GM18507 (cell line): ENCODE data around the gene GATC.
A peak's percentile ranks its signal among the peaks of the same experiment; 100 is the strongest.

ENCODE experiments used
- DNase-seq: peaks from one replicate; pipeline ENCODE4 v3.0.0; 2011; ENCODE audit warnings: low read depth; ENCODE audit not compliant: insufficient read length; ENCODE audit errors: extremely low spot score
- FAIRE-seq: peaks from 2 replicates; lab custom pipeline; 2011; peaks lifted over from hg19 to GRCh38; lab: Jason Lieb, UNC

The GATC gene, protein sequence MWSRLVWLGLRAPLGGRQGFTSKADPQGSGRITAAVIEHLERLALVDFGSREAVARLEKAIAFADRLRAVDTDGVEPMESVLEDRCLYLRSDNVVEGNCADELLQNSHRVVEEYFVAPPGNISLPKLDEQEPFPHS

GRCh38 chr12:120445911-120446843, at the start of gene GATC, which contains the start of gene TRIAP1:
Gene GATC (plus strand): TSS chr12:120446444. CDS start chr12:120446481, 37 bp downstream.
Gene TRIAP1 (minus strand): TSS chr12:120446384. CDS start chr12:120446372, 12 bp downstream.
- DNase-seq (peak; percentile 71), FAIRE-seq (peak; percentile 87)

DNA sequence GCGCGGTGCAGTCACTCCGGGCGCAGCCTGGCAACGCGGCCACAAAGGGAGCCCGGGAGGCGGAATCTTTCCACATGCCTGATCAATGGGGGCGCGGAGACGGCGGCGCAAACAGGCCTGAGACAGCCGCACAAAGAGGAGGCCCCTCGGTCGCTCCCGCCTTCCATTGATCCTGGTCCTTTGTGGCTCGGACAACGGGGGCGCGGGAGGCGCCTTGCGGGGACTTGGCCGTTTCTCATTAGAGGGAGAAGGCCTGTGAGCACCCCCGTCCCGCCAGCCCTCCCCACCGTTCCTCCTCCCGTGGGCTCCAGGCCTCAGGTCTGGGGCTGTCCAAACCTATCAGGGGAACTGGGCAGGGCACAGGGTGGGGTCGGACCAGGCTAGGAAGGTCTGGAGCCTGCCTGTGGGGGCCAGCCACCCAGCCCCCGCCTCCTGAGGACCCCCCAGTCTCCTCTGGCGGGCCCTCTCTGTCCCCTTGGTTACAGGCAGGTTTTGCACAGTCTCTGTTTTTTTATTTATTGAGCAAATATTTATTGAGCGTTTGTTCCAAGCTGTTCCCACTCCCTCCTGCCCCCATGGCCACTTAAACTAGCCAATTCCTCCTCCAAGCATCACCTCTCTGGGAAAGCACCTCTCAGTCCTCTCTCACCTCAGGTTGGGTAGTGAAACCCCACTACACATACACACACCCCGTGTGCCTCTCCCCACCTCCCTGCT, 48.3 kb upstream of the GATC start:
- FAIRE-seq, result no peak

GRCh38 chr12:120399531-120399930, 46.7 kb upstream of the GATC start:
- FAIRE-seq (no peak), DNase-seq (no peak)

More for the DNA sequence above, 48.3 kb upstream of the GATC start:
- no peak for DNase-seq

DNA sequence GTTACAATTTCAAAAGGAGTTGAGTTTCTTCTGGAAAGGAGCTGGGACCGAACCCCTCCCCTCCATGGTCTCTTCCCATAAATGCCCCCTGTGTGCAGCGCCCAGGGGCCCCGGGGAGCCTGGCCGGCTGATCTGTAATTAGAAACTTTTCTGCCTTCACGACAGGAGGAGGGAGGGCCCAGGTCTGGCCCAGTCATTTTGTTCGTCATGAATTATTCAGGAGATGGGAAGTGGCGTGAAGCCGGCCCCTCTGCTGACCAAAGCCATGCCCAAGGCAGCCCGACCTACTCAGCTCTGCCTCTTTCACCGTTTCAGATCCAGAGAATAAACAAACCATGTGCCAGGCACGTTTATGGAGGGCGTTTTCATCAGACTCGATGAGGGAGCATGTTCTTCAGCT, 44.0 kb upstream of the GATC start:
- FAIRE-seq, result no peak
- no peak for DNase-seq

DNA sequence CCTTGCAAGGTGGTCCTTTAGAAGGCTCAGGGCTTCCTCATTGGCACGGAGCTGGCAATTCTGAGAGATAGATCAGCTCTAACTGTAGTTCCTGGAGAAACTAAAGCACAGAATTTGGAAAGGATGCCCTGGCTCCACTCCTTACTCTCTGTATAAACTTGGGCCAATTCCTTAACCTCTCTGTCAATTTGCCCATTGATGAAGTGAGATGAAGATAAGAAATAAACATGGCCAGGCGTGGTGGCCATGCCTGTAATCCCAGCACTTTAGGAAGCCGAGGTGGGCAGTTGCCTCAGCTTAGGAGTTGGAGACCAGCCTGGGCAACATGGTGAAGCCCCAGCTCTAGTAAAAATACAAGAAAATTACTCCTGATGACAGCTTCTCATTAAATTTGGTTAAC, 42.4 kb upstream of the GATC start:
- DNase-seq (no peak), FAIRE-seq (no peak)

DNA sequence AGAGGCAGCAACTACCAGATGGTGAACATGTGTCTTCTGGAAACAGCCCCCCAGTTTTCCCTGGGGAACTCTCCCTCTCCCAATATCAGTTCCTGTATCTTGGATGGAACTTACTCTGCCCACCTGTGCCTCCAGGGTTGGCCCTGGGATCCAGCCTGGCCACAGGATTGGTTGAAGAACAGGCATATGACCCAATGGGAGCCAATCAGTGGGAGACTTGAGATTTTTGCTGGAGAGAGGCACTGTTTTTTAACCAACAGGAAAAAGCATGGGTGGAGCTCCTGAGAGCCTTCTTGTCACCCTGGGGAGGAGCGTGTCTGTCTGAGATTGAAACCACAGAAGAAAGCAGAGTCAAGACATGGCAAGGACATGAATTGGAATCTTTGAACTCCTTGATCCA, 42.0 kb upstream of the GATC start:
- no peak for FAIRE-seq
- DNase-seq, result no peak

GRCh38 chr12:120406069-120406468, 40.2 kb upstream of the GATC start:
- FAIRE-seq, result no peak
- no peak for DNase-seq

DNA sequence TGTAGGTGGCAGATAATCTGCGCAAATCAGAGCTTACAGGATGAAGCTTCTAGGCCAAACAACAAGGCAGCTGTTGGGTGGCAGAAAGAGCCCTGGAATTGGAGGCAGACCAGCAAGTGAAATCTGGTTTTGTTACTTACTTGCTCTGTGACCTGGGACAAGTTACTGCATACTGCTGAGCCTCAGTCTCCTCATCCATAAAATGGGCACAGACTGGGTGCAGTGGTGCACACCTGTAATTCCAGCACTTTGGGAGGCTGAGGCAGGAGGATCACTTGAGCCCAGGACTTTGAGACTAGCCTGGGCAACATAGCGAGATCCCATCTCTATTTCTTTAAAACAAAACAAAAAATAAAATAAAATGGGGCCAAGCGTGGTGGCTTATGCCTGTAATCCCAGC, 39.7 kb upstream of the GATC start:
- FAIRE-seq (no peak), DNase-seq (no peak)

GRCh38 chr12:120408771-120409170, 37.5 kb upstream of the GATC start:
- FAIRE-seq, result no peak

DNA sequence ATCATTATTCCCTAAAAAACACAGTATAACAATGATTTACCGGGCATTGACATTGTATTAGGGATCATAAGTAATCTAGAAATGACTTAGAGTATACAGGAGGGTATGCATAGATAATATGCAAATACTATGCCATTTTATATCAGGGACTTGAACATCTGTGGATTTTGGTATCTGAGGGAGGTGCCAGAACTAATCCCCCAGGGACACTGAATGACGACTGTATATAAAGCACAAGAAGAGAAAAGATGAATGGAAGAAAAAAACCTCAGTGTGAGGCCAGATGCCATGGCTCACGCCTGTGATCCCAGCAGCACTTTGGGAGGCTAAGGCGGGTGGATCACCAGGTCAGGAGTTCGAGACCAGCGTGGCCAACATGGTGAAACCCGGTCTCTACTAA, 33.8 kb upstream of the GATC start:
- DNase-seq (no peak), FAIRE-seq (no peak)

More at GRCh38 chr12:120408771-120409170, 37.5 kb upstream of the GATC start:
- DNase-seq, result no peak

GRCh38 chr12:120413901-120414695, 32.1 kb upstream of the GATC start:
- FAIRE-seq, result no peak

DNA sequence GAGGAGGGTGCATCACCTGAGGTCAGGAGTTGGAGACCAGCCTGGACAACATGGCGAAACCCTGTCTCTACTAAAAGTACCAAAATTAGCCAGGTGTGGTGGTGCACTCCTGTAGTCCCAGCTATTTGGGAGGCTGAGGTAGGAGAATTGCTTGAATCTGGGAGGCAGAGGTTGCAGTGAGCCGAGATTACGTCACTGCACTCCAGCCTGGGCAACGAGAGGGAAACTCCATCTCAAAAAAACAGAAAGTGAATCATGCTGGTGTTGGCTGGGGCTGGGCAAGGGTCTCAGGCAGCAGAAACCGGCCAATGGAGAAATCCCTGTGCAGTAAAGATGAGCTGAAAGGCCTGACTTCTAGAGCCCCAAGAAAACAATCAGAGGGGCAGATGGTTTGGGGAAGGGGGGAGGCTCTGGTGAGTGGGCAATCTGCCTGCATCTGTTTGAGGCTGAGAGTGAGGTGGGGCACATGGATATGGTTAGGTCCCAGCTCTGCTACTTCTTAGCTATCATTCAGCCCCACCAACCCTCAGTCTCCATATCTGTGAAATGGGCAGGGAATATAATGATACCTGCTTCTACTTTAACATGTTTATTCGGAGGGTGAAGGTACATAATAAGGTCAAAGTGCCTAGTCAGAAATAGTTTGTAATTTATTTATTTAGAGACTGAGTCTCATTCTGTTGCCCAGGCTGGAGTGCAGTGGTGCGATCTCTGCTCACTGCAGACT, 29.6 kb upstream of the GATC start:
- FAIRE-seq (no peak), DNase-seq (no peak)

More at GRCh38 chr12:120413901-120414695, 32.1 kb upstream of the GATC start:
- no peak for DNase-seq

- FAIRE-seq (no peak), DNase-seq (no peak)
Observed at GRCh38 chr12:120417917-120418580, 28.2 kb upstream of the GATC start.

DNA sequence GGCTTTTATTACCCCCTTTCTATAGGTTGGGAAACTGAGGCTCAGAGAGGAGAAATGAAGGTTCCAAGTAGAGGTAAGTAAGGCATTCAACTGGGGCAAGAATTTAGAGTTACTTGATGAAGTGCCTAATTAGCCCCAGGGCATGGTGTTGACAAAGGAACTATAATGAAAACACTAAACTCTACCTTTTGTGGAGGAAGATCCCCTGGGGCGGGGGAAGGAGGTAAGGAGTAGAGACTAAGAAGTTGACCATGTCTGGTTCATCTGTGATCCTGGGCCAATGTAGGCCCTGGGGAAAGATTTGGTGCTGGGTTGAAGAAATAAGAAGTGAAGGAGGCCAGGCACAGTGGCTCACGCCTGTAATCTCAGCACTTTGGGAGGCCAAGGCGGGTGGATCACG, 24.5 kb upstream of the GATC start:
- DNase-seq (no peak), FAIRE-seq (no peak)

DNA sequence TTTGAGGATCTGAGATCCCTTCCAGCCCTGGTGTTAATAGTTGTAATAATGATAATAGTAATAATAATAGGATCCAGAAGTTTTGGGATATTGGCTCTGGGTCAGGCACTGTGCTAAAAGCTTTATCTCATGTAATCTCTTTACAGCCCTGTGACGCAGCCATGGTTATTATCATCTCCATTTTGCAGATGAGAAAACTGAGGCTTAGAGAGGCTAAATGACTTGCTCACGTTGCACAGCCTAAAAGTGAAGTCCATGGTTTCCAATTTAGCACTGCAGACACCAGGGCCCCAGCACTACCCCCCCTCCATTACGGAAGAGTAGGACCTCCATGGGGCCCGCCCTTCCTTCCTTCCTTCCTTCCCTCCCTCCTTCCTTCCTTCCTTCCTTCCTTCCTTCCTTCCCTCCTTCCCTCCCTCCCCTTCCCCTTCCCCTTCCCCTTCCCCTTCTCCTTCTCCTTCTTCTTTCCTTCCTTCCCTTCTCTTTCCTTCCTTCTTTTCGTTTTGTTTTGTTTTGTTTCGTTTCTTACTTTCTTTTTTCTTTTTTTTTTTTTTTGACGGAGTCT, 23.3 kb upstream of the GATC start:
- FAIRE-seq (no peak), DNase-seq (no peak)

DNA sequence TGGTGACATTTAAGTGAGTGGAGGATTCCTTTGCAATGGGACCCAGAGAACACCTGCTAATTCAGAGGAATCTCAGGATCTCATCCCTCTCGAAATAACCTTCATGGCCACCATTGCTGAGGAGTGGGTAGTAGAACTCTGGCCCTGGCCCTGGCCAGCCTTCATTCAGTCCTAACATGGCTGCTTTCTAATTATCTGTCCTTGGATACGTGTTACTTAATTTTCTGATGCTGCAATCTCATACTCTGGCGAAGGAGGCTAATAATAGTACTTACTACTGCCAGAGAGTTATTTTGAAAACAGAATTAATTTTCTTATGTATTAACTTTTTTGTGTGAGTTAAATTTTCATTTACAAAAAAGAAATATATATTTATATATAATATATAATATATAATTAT, 20.4 kb upstream of the GATC start:
- FAIRE-seq, result no peak
- DNase-seq, result no peak

- DNase-seq (no peak), FAIRE-seq (no peak)
Observed at GRCh38 chr12:120428597-120429229, 17.5 kb upstream of the GATC start.

DNA sequence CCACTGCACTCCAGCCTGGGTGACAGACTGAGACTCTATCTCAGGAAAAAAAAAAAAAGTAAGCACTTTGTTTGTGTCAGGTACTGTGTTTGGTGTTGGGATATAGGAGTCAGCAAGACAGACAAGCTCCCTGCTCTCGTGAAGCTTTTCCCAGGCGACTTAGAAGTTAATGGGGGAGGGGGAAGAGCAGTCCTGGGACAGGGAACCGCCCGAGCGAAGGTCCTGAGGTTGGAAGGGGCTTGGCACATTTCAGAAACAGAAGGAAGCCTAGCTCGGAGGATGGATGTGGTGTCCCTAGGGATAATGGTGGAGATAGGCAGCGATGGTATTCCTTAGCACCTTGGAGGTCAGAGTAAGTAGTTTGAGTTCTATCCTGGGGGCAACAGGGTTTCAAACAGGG, 16.9 kb upstream of the GATC start:
- DNase-seq (no peak), FAIRE-seq (no peak)
